Lower leg skin (tissue), 3 donors: ENCODE measurements around the gene SYT8.

ENCODE experiments used
- POLR2A ChIP-seq, 2 donors: fragments of 450-650 bp; IDR thresholded peaks; one replicate each; pipeline ENCODE4 v1.6.1; 2016 to 2017; ENCODE audit warnings: antibody characterized with exemption in 2 of 2, mild to moderate bottlenecking in 1 of 2, moderate library complexity in 1 of 2
- TF ChIP-seq, protein P1 (sequence below), 3 donors: fragments of 450-650 bp; IDR thresholded peaks; one replicate each; pipeline ENCODE4 v1.5.1; 2016; ENCODE audit warnings: antibody characterized with exemption in 3 of 3, mild to moderate bottlenecking in 3 of 3, moderate library complexity in 2 of 3

DNA sequence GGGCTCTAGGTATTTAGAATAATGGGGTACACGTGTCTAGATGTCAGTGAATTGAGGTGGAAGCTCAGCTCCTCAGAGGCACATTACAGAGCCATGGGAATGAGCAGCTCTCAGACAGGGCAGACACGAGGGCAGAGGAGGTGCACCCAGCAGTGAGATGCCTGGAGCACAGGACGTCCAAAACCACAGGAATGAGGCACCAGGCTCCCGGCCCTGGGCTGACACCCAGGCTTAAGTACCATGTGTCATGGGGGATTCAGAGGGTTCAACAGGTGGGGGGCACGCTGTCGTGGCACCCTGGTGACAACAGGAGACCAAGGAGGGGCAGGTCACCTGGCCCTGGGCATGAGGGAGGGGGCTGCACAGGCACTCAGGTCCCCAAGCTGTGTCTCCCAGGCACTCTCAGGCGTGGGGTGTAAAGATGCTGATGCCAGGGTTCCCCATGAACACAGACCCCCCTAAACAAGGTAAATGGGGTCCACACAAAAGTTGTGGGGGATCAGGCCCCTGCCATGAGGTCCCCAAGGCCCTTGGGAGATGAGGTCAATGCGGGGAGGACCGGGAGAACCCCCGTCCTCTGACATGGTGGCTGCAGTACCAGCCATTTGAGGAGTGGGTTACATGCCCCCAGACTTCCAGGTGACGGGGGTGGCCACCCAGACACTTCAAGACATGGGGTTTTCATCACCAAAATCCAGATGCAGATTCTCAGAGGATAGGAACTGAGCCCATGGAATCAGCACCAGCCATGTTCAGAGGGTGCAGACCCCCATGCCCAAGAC is 5.6 kb upstream of the SYT8 start:
- TF ChIP-seq POLR2A (IDR thresholded peaks at IDR 0.05), result no peak
- TF ChIP-seq, protein P1, sequence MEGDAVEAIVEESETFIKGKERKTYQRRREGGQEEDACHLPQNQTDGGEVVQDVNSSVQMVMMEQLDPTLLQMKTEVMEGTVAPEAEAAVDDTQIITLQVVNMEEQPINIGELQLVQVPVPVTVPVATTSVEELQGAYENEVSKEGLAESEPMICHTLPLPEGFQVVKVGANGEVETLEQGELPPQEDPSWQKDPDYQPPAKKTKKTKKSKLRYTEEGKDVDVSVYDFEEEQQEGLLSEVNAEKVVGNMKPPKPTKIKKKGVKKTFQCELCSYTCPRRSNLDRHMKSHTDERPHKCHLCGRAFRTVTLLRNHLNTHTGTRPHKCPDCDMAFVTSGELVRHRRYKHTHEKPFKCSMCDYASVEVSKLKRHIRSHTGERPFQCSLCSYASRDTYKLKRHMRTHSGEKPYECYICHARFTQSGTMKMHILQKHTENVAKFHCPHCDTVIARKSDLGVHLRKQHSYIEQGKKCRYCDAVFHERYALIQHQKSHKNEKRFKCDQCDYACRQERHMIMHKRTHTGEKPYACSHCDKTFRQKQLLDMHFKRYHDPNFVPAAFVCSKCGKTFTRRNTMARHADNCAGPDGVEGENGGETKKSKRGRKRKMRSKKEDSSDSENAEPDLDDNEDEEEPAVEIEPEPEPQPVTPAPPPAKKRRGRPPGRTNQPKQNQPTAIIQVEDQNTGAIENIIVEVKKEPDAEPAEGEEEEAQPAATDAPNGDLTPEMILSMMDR (IDR thresholded peaks at IDR 0.05), result no peak
